IPS DF 6.9 (cell line): ENCODE measurements around the gene MED8.

Source experiments
- DNase-seq: peaks from one replicate; pipeline ENCODE4 v3.0.0-alpha.2; 2013; ENCODE audit warnings: low read depth, low spot score
- H3K27ac ChIP-seq: one replicate; pipeline ENCODE4 v1.5.1; 2013; ENCODE audit warnings: low read length, control low read depth
- H3K27me3 ChIP-seq: 2 replicates; pipeline ENCODE4 v1.6.1; 2013; ENCODE audit warnings: mild to moderate bottlenecking, low read length; ENCODE audit not compliant: control insufficient read depth, insufficient read depth
- H3K36me3 ChIP-seq: 2 replicates; pipeline ENCODE4 v1.6.1; 2013; ENCODE audit warnings: low read length; ENCODE audit not compliant: control insufficient read depth, insufficient read depth
- H3K4me1 ChIP-seq: 2 replicates; pipeline ENCODE4 v1.6.1; 2013; ENCODE audit warnings: low read length; ENCODE audit not compliant: control insufficient read depth, insufficient read depth
- H3K4me3 ChIP-seq: 2 replicates; pipeline ENCODE4 v1.5.1; 2013; ENCODE audit warnings: mild to moderate bottlenecking, low read length
- H3K9me3 ChIP-seq: 2 replicates; pipeline ENCODE4 v1.6.1; 2013; ENCODE audit warnings: low read length, inconsistent platforms; ENCODE audit not compliant: control insufficient read depth, insufficient read depth
- WGBS: extraction: QIAGEN DNeasy Blood & Tissue Kit; methylation state at CpG from one replicate; pipeline ENCODE4 v1.1.7; 2013; ENCODE audit warnings: mixed read lengths, missing lambda C conversion rate; ENCODE audit not compliant: insufficient read length, insufficient coverage; 5-methylcytosine and 5-hydroxymethylcytosine counted together

Gene MED8

GRCh38 chr1:43432171-43432860, 42.7 kb upstream of the MED8 start:
- Histone ChIP-seq H3K4me3 (no peak overlapping the region), H3K36me3 (peaks cover 27% of the 10 kb centered on the region), H3K4me1 (no peaks in the 10 kb centered on the region), H3K27ac (no peak overlapping the region), H3K27me3 (no peaks in the 10 kb centered on the region), H3K9me3 (no peaks in the 10 kb centered on the region)
- whole genome bisulfite sequencing, result no CpG with 5 or more reads among the region's 9 CpGs
- DNase-seq, result no peak

GRCh38 chr1:43431676-43432075, 42.1 kb upstream of the MED8 start:
- no peak overlapping the region for H3K4me3 ChIP-seq
- peaks cover 27% of the 10 kb centered on the region for H3K36me3 ChIP-seq
- no peaks in the 10 kb centered on the region for H3K27me3 ChIP-seq
- no CpG with 5 or more reads among the region's 9 CpGs for WGBS
- no peak for DNase-seq
- H3K27ac ChIP-seq, result no peak overlapping the region
- no peaks in the 10 kb centered on the region for H3K9me3 ChIP-seq
- no peaks in the 10 kb centered on the region for H3K4me1 ChIP-seq

GRCh38 chr1:43430831-43431230, 41.2 kb upstream of the MED8 start:
- H3K27ac ChIP-seq, result no peak overlapping the region
- H3K36me3 ChIP-seq, result peaks cover 27% of the 10 kb centered on the region
- H3K9me3 ChIP-seq, result no peaks in the 10 kb centered on the region
- no peak for DNase-seq
- H3K4me3 ChIP-seq, result no peak overlapping the region
- WGBS, result no CpG with 5 or more reads among the region's 5 CpGs
- H3K4me1 ChIP-seq, result no peaks in the 10 kb centered on the region
- no peaks in the 10 kb centered on the region for H3K27me3 ChIP-seq

DNA sequence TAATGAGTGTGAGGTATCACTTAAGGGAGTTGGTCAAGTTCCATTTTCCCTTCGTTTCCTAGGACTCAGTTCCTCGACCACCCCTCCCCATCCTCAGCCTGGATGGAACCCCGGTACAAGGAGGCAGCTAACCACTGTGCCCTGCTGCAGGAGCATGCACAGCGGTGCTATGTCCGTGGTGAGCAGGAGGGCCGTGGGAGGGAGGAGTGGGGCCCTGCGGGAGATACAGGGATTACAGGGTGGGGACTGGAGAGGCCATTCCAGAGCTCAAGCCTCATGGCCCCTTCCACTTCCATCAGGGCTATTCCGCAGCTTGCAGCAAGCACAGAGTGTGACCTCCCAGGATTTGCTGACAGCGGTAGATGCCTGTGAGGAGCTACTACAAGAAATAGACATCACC, 38.3 kb upstream of the MED8 start:
- no peaks in the 10 kb centered on the region for H3K27me3 ChIP-seq
- no peak overlapping the region for H3K27ac ChIP-seq
- DNase-seq, result no peak
- peaks cover 26% of the 10 kb centered on the region for H3K36me3 ChIP-seq
- no CpG with 5 or more reads among the region's 9 CpGs for WGBS
- no peak overlapping the region for H3K4me3 ChIP-seq
- no peaks in the 10 kb centered on the region for H3K9me3 ChIP-seq
- H3K4me1 ChIP-seq, result no peaks in the 10 kb centered on the region

GRCh38 chr1:43427524-43427923, 37.9 kb upstream of the MED8 start:
- peaks cover 21% of the 10 kb centered on the region for H3K36me3 ChIP-seq

DNA sequence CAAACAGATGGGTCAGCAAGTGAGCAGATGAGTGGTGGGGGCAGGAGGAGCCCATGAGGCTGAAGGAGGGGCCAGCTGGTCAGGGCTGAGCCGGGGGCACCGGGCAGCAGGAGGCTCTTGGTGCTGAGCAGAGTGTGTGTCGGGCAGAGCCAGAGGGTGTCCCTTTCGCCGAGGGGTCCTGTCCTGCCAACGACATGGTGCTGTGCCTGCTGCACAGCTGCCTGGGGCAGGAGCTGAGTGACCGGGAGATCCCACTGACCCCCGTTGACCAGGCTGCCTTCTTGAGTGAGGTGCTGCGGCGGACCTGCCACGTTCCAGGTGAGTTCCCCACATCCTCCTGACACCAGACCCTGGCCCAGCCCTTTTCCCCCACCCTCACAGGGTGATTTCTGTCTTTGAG, 36.6 kb upstream of the MED8 start:
- Histone ChIP-seq H3K4me1 (peaks cover 3% of the 10 kb centered on the region; the same call in 1 of the 2 replicates), H3K4me3 (no peak overlapping the region), H3K9me3 (no peaks in the 10 kb centered on the region), H3K36me3 (peaks cover 18% of the 10 kb centered on the region), H3K27ac (no peak overlapping the region), H3K27me3 (no peaks in the 10 kb centered on the region)
- no peak for DNase-seq
- WGBS, result no CpG with 5 or more reads among the region's 11 CpGs

More at GRCh38 chr1:43427524-43427923, 37.9 kb upstream of the MED8 start:
- H3K27ac ChIP-seq, result no peak overlapping the region
- no peaks in the 10 kb centered on the region for H3K9me3 ChIP-seq
- DNase-seq, result no peak
- no peaks in the 10 kb centered on the region for H3K4me1 ChIP-seq
- no peaks in the 10 kb centered on the region for H3K27me3 ChIP-seq
- H3K4me3 ChIP-seq, result no peak overlapping the region
- WGBS, result no CpG with 5 or more reads among the region's 14 CpGs

DNA sequence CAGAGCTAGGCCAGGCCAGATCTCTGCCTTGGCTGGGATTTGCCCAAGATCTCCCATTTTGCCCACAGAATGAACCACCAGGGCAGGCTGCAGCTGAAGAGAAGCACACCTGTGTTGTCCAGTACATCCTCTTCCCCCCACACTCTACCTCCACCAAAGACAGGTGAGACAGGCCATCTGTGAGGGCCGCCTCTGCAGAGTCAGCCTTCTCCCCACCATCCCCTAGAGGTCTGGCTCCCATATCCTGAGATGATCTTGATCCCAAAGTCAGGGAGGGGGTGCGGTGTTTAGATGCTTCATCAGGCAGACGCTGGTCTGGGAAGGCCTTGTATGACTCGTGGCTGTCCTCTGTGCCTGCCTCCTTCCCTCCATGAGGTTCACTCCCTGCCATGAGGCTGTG, 35.4 kb upstream of the MED8 start:
- DNase-seq, result no peak
- H3K36me3 ChIP-seq, result peaks cover 20% of the 10 kb centered on the region
- H3K9me3 ChIP-seq, result no peaks in the 10 kb centered on the region
- no peak overlapping the region for H3K4me3 ChIP-seq
- peaks cover 3% of the 10 kb centered on the region; the same call in 1 of the 2 replicates for H3K4me1 ChIP-seq
- H3K27ac ChIP-seq, result no peak overlapping the region
- WGBS, result no CpG with 5 or more reads among the region's 4 CpGs
- H3K27me3 ChIP-seq, result no peaks in the 10 kb centered on the region

- Histone ChIP-seq H3K9me3 (no peaks in the 10 kb centered on the region), H3K27me3 (no peaks in the 10 kb centered on the region), H3K4me1 (peaks cover 3% of the 10 kb centered on the region; the same call in 1 of the 2 replicates), H3K27ac (no peak overlapping the region), H3K4me3 (no peak overlapping the region), H3K36me3 (peaks cover 20% of the 10 kb centered on the region)
- WGBS, result no CpG with 5 or more reads among the region's 23 CpGs
- no peak for DNase-seq
These were observed 34.3 kb upstream of the MED8 start for GRCh38 chr1:43423672-43424550.

- peaks cover 19% of the 10 kb centered on the region for H3K36me3 ChIP-seq
- peaks cover 3% of the 10 kb centered on the region; the same call in 1 of the 2 replicates for H3K4me1 ChIP-seq
- no peak for DNase-seq
- no peak overlapping the region for H3K27ac ChIP-seq
- H3K4me3 ChIP-seq, result no peak overlapping the region
- whole genome bisulfite sequencing, result no CpG with 5 or more reads among the region's 16 CpGs
- H3K9me3 ChIP-seq, result no peaks in the 10 kb centered on the region
- H3K27me3 ChIP-seq, result no peaks in the 10 kb centered on the region
These were observed 33.5 kb upstream of the MED8 start for GRCh38 chr1:43422995-43423671.

DNA sequence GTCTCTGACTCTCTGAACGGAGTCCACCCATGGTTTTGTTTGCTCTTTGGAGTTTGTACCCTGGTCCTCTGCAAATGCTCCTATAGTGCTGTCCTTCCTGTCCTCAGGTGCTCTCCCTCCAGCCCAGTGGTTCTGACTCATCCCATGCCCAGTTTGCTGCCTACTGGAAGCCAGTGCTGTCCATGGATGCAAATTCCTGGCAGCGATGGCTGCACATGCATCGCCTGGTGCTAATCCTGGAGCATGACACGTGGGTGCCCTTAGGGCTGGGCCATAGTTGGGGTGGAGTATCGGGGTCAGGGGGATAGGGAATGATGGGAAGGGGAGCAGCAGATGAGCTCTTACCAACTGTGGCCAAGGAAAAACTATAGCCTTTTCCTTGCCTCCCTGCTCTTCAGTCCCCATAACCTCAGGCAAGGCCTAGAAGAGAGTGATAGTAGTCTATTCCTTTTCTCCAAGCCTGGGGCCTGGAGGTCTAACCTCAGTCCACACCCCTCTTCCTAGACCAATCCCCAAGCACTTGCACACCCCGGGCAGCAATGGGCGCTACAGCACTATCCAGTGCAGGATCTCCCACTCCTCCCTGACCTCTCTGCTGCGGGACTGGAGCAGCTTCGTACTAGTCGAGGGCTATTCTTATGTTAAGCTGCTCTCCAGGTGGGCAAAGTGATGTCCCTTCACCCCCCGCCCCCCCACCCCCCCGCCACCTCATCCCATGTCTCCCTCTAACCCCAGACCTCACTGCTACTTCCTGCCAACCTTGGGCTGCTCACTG, 32.6 kb upstream of the MED8 start:
- peak; percentile 16 for DNase-seq
- no peaks in the 10 kb centered on the region for H3K27me3 ChIP-seq
- H3K36me3 ChIP-seq, result peaks cover 17% of the 10 kb centered on the region
- no peak overlapping the region for H3K4me3 ChIP-seq
- H3K9me3 ChIP-seq, result no peaks in the 10 kb centered on the region
- WGBS, result no CpG with 5 or more reads among the region's 12 CpGs
- H3K4me1 ChIP-seq, result peaks cover 3% of the 10 kb centered on the region; the same call in 1 of the 2 replicates
- H3K27ac ChIP-seq, result no peak overlapping the region
